ENCODE data around the gene CLC.

CLC gene

GRCh38 chr19:39698535-39698934 is 39.3 kb downstream of the CLC start:
- TF ChIP-seq REST (IDR thresholded peaks at IDR 0.05; ENCODE audit: low read depth): no peak
- no peak for TF ChIP-seq EP300 (IDR thresholded peaks at IDR 0.05; ENCODE audit: borderline replicate concordance)
- no peak for TF ChIP-seq YY1 (IDR thresholded peaks at IDR 0.05; ENCODE audit: low read depth)
- no peak for TF ChIP-seq CREB1 (IDR thresholded peaks at IDR 0.05; ENCODE audit: low read depth)

- TF ChIP-seq FOXM1 (IDR thresholded peaks at IDR 0.05; ENCODE audit: borderline replicate concordance, low read depth) (no peak), RAD21 (IDR thresholded peaks at IDR 0.05; ENCODE audit: low read depth) (no peak), CEBPB (IDR thresholded peaks at IDR 0.05) (no peak), ZBTB7A (IDR thresholded peaks at IDR 0.05; ENCODE audit: low read depth) (no peak)
Measured at GRCh38 chr19:39696387-39696786, 41.4 kb downstream of the CLC start.

- no peak for TF ChIP-seq CREB1 (IDR thresholded peaks at IDR 0.05; ENCODE audit: low read depth)
- no peak for TF ChIP-seq MAX (IDR thresholded peaks at IDR 0.05)
- TF ChIP-seq CEBPB (IDR thresholded peaks at IDR 0.05): no peak
- TF ChIP-seq RAD21 (IDR thresholded peaks at IDR 0.05; ENCODE audit: low read depth): no peak
- no peak for TF ChIP-seq YY1 (IDR thresholded peaks at IDR 0.05; ENCODE audit: low read depth)
- TF ChIP-seq TAF1 (IDR thresholded peaks at IDR 0.05; ENCODE audit: low read depth): no peak
- TF ChIP-seq EGR1 (IDR thresholded peaks at IDR 0.05): no peak
- TF ChIP-seq USF1 (IDR thresholded peaks at IDR 0.05): no peak
- TF ChIP-seq REST (IDR thresholded peaks at IDR 0.05; ENCODE audit: low read depth): no peak
- no peak for TF ChIP-seq TEAD4 (IDR thresholded peaks at IDR 0.05)
- TF ChIP-seq TCF12 (IDR thresholded peaks at IDR 0.05; ENCODE audit: low read depth): no peak
- TF ChIP-seq FOXM1 (IDR thresholded peaks at IDR 0.05; ENCODE audit: borderline replicate concordance, low read depth): no peak
- TF ChIP-seq NFIC (IDR thresholded peaks at IDR 0.05): no peak
- no peak for TF ChIP-seq ZBTB7A (IDR thresholded peaks at IDR 0.05; ENCODE audit: low read depth)
- no peak for TF ChIP-seq EP300 (IDR thresholded peaks at IDR 0.05; ENCODE audit: borderline replicate concordance)
Measured at GRCh38 chr19:39695759-39696158, 42.1 kb downstream of the CLC start.

- TF ChIP-seq CEBPB (IDR thresholded peaks at IDR 0.05): no peak
- TF ChIP-seq RAD21 (IDR thresholded peaks at IDR 0.05; ENCODE audit: low read depth): no peak
- no peak for TF ChIP-seq REST (IDR thresholded peaks at IDR 0.05; ENCODE audit: low read depth)
- no peak for TF ChIP-seq ZBTB7A (IDR thresholded peaks at IDR 0.05; ENCODE audit: low read depth)
- TF ChIP-seq TCF12 (IDR thresholded peaks at IDR 0.05; ENCODE audit: low read depth): no peak
- no peak for TF ChIP-seq CREB1 (IDR thresholded peaks at IDR 0.05; ENCODE audit: low read depth)
- TF ChIP-seq NFIC (IDR thresholded peaks at IDR 0.05): no peak
- TF ChIP-seq USF1 (IDR thresholded peaks at IDR 0.05): no peak
- TF ChIP-seq YY1 (IDR thresholded peaks at IDR 0.05; ENCODE audit: low read depth): no peak
- TF ChIP-seq TAF1 (IDR thresholded peaks at IDR 0.05; ENCODE audit: low read depth): no peak
Measured at GRCh38 chr19:39692822-39693221, 45.0 kb downstream of the CLC start.

GRCh38 chr19:39692166-39692565 is 45.7 kb downstream of the CLC start:
- TF ChIP-seq EP300 (IDR thresholded peaks at IDR 0.05; ENCODE audit: borderline replicate concordance) (no peak), NFIC (IDR thresholded peaks at IDR 0.05) (no peak), TAF1 (IDR thresholded peaks at IDR 0.05; ENCODE audit: low read depth) (no peak), TEAD4 (IDR thresholded peaks at IDR 0.05) (no peak), FOXM1 (IDR thresholded peaks at IDR 0.05; ENCODE audit: borderline replicate concordance, low read depth) (no peak), RAD21 (IDR thresholded peaks at IDR 0.05; ENCODE audit: low read depth) (no peak), CEBPB (IDR thresholded peaks at IDR 0.05) (no peak), CREB1 (IDR thresholded peaks at IDR 0.05; ENCODE audit: low read depth) (no peak), REST (IDR thresholded peaks at IDR 0.05; ENCODE audit: low read depth) (no peak)

Measured in Ishikawa (cell line).